ENCODE measurements around the gene QSER1. TPM values are rescaled to one million over a fixed set of nuclear protein-coding genes. Genes with fewer than 3 reads are reported as not detected.

QSER1 gene
- total and polyA plus RNA-seq, 2 experiments from 2014 or later = 3.7 to 27.1 TPM

DNA sequence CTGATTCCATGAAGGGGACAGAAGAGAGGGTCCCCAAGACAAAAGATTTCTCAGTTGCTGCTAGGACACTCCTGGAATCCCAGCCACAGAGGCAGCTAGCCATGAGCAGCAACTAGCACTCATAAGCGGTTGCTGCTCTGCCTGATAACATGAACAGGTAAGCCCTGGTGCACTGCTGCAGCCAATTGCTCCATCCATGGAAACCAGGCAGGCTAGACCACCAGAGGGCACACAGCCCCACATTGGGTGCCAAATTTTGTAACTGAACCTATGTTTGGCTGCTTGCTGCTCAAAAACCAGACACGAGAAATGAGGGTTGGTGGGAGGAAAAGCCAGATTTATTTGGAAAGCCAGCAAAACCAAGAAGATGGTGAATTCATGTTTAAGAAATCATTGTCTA lies 21.9 kb upstream of the QSER1 start:
- Histone ChIP-seq H4K20me1 (ENCODE audit: insufficient read depth, poor library complexity, severe bottlenecking) (no peaks in the 10 kb centered on the region), H3K4me3 (no peak overlapping the region), H3K27ac (no peak overlapping the region), H3K36me3 (replicated peaks; ENCODE audit: insufficient read depth, low read depth) (no peaks in the 10 kb centered on the region), H2AFZ (no peak overlapping the region), H3K9me3 (ENCODE audit: low read depth) (no peaks in the 10 kb centered on the region), H3K4me1 (ENCODE audit: insufficient read depth) (no peaks in the 10 kb centered on the region), H3K4me2 (no peak overlapping the region), H3K9me2 (replicated peaks; ENCODE audit: insufficient read depth) (no peaks in the 10 kb centered on the region), H3K27me3 (no peaks in the 10 kb centered on the region), H3K79me2 (no peaks in the 10 kb centered on the region)
- TF ChIP-seq CTCF (IDR thresholded peaks at IDR 0.05; ENCODE audit: poor library complexity) (peak; percentile 23), EZH2 (IDR thresholded peaks at IDR 0.05; ENCODE audit: borderline replicate concordance) (no peak), EZH2phosphoT487 (IDR thresholded peaks at IDR 0.05; ENCODE audit: low read depth, severe bottlenecking, unreplicated experiment) (no peak)
- WGBS (ENCODE audit: low lambda C conversion rate, missing lambda C conversion rate) = 70% methylated on average over 2 of the region's 2 CpGs
- DNase-seq (ENCODE audit: low spot score) = no peak

- no peak overlapping the region for H3K4me3 ChIP-seq
- no peaks in the 10 kb centered on the region for H3K36me3 ChIP-seq (replicated peaks; ENCODE audit: insufficient read depth, low read depth)
- H3K4me2 ChIP-seq = no peak overlapping the region
- no peaks in the 10 kb centered on the region for H3K9me3 ChIP-seq (ENCODE audit: low read depth)
- no peaks in the 10 kb centered on the region for H3K4me1 ChIP-seq (ENCODE audit: insufficient read depth)
- H3K9me2 ChIP-seq (replicated peaks; ENCODE audit: insufficient read depth) = no peaks in the 10 kb centered on the region
- H4K20me1 ChIP-seq (ENCODE audit: insufficient read depth, poor library complexity, severe bottlenecking) = no peaks in the 10 kb centered on the region
- no peaks in the 10 kb centered on the region for H3K79me2 ChIP-seq
- no peaks in the 10 kb centered on the region for H3K27me3 ChIP-seq
- no peak overlapping the region for H2AFZ ChIP-seq
- no peak for DNase-seq (ENCODE audit: low spot score)
- TF ChIP-seq EZH2phosphoT487 (IDR thresholded peaks at IDR 0.05; ENCODE audit: low read depth, severe bottlenecking, unreplicated experiment) (no peak), EZH2 (IDR thresholded peaks at IDR 0.05; ENCODE audit: borderline replicate concordance) (no peak), CTCF (IDR thresholded peaks at IDR 0.05; ENCODE audit: poor library complexity) (no peak)
- no peak overlapping the region for H3K27ac ChIP-seq
Measured at GRCh38 chr11:32874132-32874531, 18.5 kb upstream of the QSER1 start.

GRCh38 chr11:32881286-32881685 lies 11.3 kb upstream of the QSER1 start:
- Histone ChIP-seq H2AFZ (no peak overlapping the region), H3K9me3 (ENCODE audit: low read depth) (no peaks in the 10 kb centered on the region), H3K4me3 (no peak overlapping the region), H3K27ac (no peak overlapping the region), H3K36me3 (replicated peaks; ENCODE audit: insufficient read depth, low read depth) (no peaks in the 10 kb centered on the region), H3K4me1 (ENCODE audit: insufficient read depth) (no peaks in the 10 kb centered on the region), H4K20me1 (ENCODE audit: insufficient read depth, poor library complexity, severe bottlenecking) (no peaks in the 10 kb centered on the region), H3K4me2 (no peak overlapping the region), H3K27me3 (no peaks in the 10 kb centered on the region), H3K9me2 (replicated peaks; ENCODE audit: insufficient read depth) (no peaks in the 10 kb centered on the region), H3K79me2 (no peaks in the 10 kb centered on the region)
- DNase-seq (ENCODE audit: low spot score) = no peak
- TF ChIP-seq CTCF (IDR thresholded peaks at IDR 0.05; ENCODE audit: poor library complexity) (no peak), EZH2 (IDR thresholded peaks at IDR 0.05; ENCODE audit: borderline replicate concordance) (no peak), EZH2phosphoT487 (IDR thresholded peaks at IDR 0.05; ENCODE audit: low read depth, severe bottlenecking, unreplicated experiment) (no peak)
- 45% methylated on average over 4 of the region's 4 CpGs for WGBS (ENCODE audit: low lambda C conversion rate, missing lambda C conversion rate)

- H2AFZ ChIP-seq = no peak overlapping the region
- TF ChIP-seq EZH2 (IDR thresholded peaks at IDR 0.05; ENCODE audit: borderline replicate concordance) (no peak), EZH2phosphoT487 (IDR thresholded peaks at IDR 0.05; ENCODE audit: low read depth, severe bottlenecking, unreplicated experiment) (no peak), CTCF (IDR thresholded peaks at IDR 0.05; ENCODE audit: poor library complexity) (no peak)
- WGBS (ENCODE audit: low lambda C conversion rate, missing lambda C conversion rate) = 72% methylated on average over 3 of the region's 3 CpGs
- no peaks in the 10 kb centered on the region for H3K9me2 ChIP-seq (replicated peaks; ENCODE audit: insufficient read depth)
- H3K4me3 ChIP-seq = no peak overlapping the region
- H3K79me2 ChIP-seq = no peaks in the 10 kb centered on the region
- no peaks in the 10 kb centered on the region for H3K36me3 ChIP-seq (replicated peaks; ENCODE audit: insufficient read depth, low read depth)
- H3K27me3 ChIP-seq = no peaks in the 10 kb centered on the region
- no peaks in the 10 kb centered on the region for H4K20me1 ChIP-seq (ENCODE audit: insufficient read depth, poor library complexity, severe bottlenecking)
- no peak overlapping the region for H3K4me2 ChIP-seq
- H3K27ac ChIP-seq = no peak overlapping the region
- H3K9me3 ChIP-seq (ENCODE audit: low read depth) = no peaks in the 10 kb centered on the region
- no peak for DNase-seq (ENCODE audit: low spot score)
- H3K4me1 ChIP-seq (ENCODE audit: insufficient read depth) = no peaks in the 10 kb centered on the region
Measured at GRCh38 chr11:32883421-32883820, 9.2 kb upstream of the QSER1 start.
